H1 (cell line): ENCODE data around the gene MROH7. TPM values are rescaled to one million over a fixed set of nuclear protein-coding genes. Genes with fewer than 3 reads are reported as not detected.

ENCODE experiments used
- CTCF ChIA-PET: fragments of 300-600 bp; sonication (Branson Sonifier 250); formaldehyde crosslinking; loops from one replicate; lab custom pipeline; 2021; ENCODE audit not compliant: partially characterized antibody; lab: Charles Lee
- POLR2A ChIA-PET: fragments of 300-600 bp; sonication (Branson Sonifier 250); formaldehyde crosslinking; loops from one replicate; lab custom pipeline; 2021; ENCODE audit warnings: inconsistent platforms; ENCODE audit not compliant: partially characterized antibody; lab: Charles Lee
- DNase-seq, 2 experiments: peaks; one replicate each; pipeline versions ENCODE4 v3.0.0 to v3.0.0-alpha.2; 2010 to 2022; ENCODE audit warnings: low spot score in 2 of 2, low read depth in 1 of 2, mixed read lengths in 1 of 2
- FAIRE-seq: peaks from 2 replicates; lab custom pipeline; 2011; peaks lifted over from hg19 to GRCh38; lab: Jason Lieb, UNC
- H2AFZ ChIP-seq: 2 replicates; pipeline ENCODE4 v1.8.1; 2012; ENCODE audit warnings: low read length, inconsistent platforms
- H2AK5ac ChIP-seq: 2 replicates; pipeline ENCODE4 v1.6.1; 2013; ENCODE audit warnings: low read depth, low read length
- H2BK120ac ChIP-seq: replicated peaks from 2 replicates; pipeline ENCODE3; 2013; ENCODE audit warnings: low read depth, low read length, inconsistent platforms
- H2BK12ac ChIP-seq: 2 replicates; pipeline ENCODE4 v1.6.1; 2013; ENCODE audit warnings: low read depth, low read length
- H2BK15ac ChIP-seq: 2 replicates; pipeline ENCODE4 v1.6.1; 2013; ENCODE audit warnings: low read length
- H2BK20ac ChIP-seq: 2 replicates; pipeline ENCODE4 v1.6.1; 2013; ENCODE audit warnings: low read length
- H2BK5ac ChIP-seq: 2 replicates; pipeline ENCODE4 v1.6.1; 2013; ENCODE audit warnings: low read depth, low read length
- H3K14ac ChIP-seq: 2 replicates; pipeline ENCODE4 v1.6.1; 2013; ENCODE audit warnings: inconsistent platforms; ENCODE audit not compliant: insufficient read length
- H3K18ac ChIP-seq: 2 replicates; pipeline ENCODE4 v1.6.1; 2013; ENCODE audit warnings: low read length; ENCODE audit errors: extremely low read depth
- H3K23ac ChIP-seq: 2 replicates; pipeline ENCODE4 v1.6.1; 2013; ENCODE audit warnings: inconsistent platforms; ENCODE audit not compliant: insufficient read length
- H3K23me2 ChIP-seq: 2 replicates; pipeline ENCODE4 v1.6.1; 2013; ENCODE audit warnings: low read depth, low read length
- H3K27ac ChIP-seq: 2 replicates; pipeline ENCODE4 v1.6.1; 2011; ENCODE audit warnings: low read depth, low read length, inconsistent platforms
- H3K27me3 ChIP-seq, 4 experiments: replicated peaks in 1 of 4; 1 replicate in 1 of 4; 2 replicates in 3 of 4; pipeline versions ENCODE4 v1.6.1 to v1.8.1; 2011 to 2013; ENCODE audit warnings: low read length in 3 of 4, mild to moderate bottlenecking in 3 of 4, inconsistent platforms in 2 of 4, mixed read lengths in 2 of 4, moderate library complexity in 1 of 4; ENCODE audit not compliant: control insufficient read depth in 3 of 4, insufficient read depth in 3 of 4; ENCODE audit errors: extremely low read depth in 1 of 4
- H3K36me3 ChIP-seq, 4 experiments: 2 replicates each; pipeline versions ENCODE4 v1.6.1 to v1.8.1; 2011 to 2013; ENCODE audit warnings: mild to moderate bottlenecking in 4 of 4, low read length in 3 of 4, moderate library complexity in 2 of 4, control low read depth in 1 of 4, inconsistent platforms in 1 of 4; ENCODE audit not compliant: insufficient read depth in 4 of 4, control insufficient read depth in 2 of 4
- H3K4ac ChIP-seq: replicated peaks from 2 replicates; pipeline ENCODE3; 2013; ENCODE audit warnings: low read length, low read depth, mixed read lengths, inconsistent platforms; ENCODE audit not compliant: insufficient read length
- H3K4me1 ChIP-seq, 4 experiments: replicated peaks in 1 of 4; 1 replicate in 1 of 4; 2 replicates in 3 of 4; pipeline versions ENCODE4 v1.6.1 to v1.8.1; 2011 to 2013; ENCODE audit warnings: low read length in 3 of 4, inconsistent platforms in 2 of 4, mixed read lengths in 1 of 4; ENCODE audit not compliant: insufficient read depth in 4 of 4, control insufficient read depth in 3 of 4
- H3K4me2 ChIP-seq, 2 experiments: 2 replicates each; pipeline versions ENCODE4 v1.6.1 to v1.8.1; 2011 to 2013; ENCODE audit warnings: low read depth in 2 of 2, low read length in 2 of 2, control low read depth in 1 of 2, inconsistent platforms in 1 of 2, mild to moderate bottlenecking in 1 of 2; ENCODE audit not compliant: insufficient read depth in 1 of 2
- H3K4me3 ChIP-seq, 4 experiments: fragments of 200-600, 300-600 bp in 1 of 4; sonication (generic), shearing (Covaris generic), sonication (Bioruptor Twin) in 1 of 4; 2 replicates each; pipeline versions ENCODE4 v1.5.1 to v1.8.1; 2011 to 2016; ENCODE audit warnings: low read length in 4 of 4, low read depth in 3 of 4, control low read depth in 2 of 4, inconsistent platforms in 2 of 4, mild to moderate bottlenecking in 2 of 4, mixed read lengths in 1 of 4, moderate library complexity in 1 of 4; ENCODE audit not compliant: insufficient read depth in 2 of 4; ENCODE audit errors: extremely low read depth in 1 of 4
- H3K56ac ChIP-seq: replicated peaks from 2 replicates; pipeline ENCODE3; 2013; ENCODE audit warnings: low read depth, mild to moderate bottlenecking, mixed read lengths, low read length, inconsistent platforms; ENCODE audit not compliant: insufficient read length
- H3K79me1 ChIP-seq: 2 replicates; pipeline ENCODE4 v1.6.1; 2013; ENCODE audit warnings: low read depth, low read length, control low read depth
- H3K79me2 ChIP-seq, 2 experiments: 2 replicates each; pipeline versions ENCODE4 v1.6.1 to v1.8.1; 2012 to 2013; ENCODE audit warnings: low read length in 2 of 2, mild to moderate bottlenecking in 2 of 2, inconsistent platforms in 1 of 2; ENCODE audit not compliant: insufficient read depth in 2 of 2, control insufficient read depth in 1 of 2
- H3K9ac ChIP-seq, 4 experiments: replicated peaks in 1 of 4; 1 replicate in 1 of 4; 2 replicates in 3 of 4; pipeline versions ENCODE4 v1.6.1 to v1.8.1; 2011 to 2013; ENCODE audit warnings: low read depth in 3 of 4, low read length in 3 of 4, control low read depth in 2 of 4, mild to moderate bottlenecking in 2 of 4, moderate library complexity in 2 of 4, inconsistent platforms in 1 of 4; ENCODE audit errors: extremely low read depth in 1 of 4
- H3K9me3 ChIP-seq, 2 experiments: 2 replicates each; pipeline versions ENCODE4 v1.6.1 to v1.8.1; 2012 to 2013; ENCODE audit warnings: mild to moderate bottlenecking in 2 of 2, moderate library complexity in 2 of 2, control low read depth in 1 of 2, inconsistent platforms in 1 of 2, low read depth in 1 of 2, low read length in 1 of 2, mixed read lengths in 1 of 2; ENCODE audit not compliant: insufficient read depth in 2 of 2
- H4K20me1 ChIP-seq, 2 experiments: replicated peaks in 1 of 2; 2 replicates each; pipeline versions ENCODE3 to v1.8.1; 2011 to 2013; ENCODE audit warnings: inconsistent platforms in 2 of 2, low read length in 2 of 2, mild to moderate bottlenecking in 1 of 2; ENCODE audit not compliant: insufficient read depth in 2 of 2, control insufficient read depth in 1 of 2
- H4K5ac ChIP-seq: 2 replicates; pipeline ENCODE4 v1.6.1; 2013; ENCODE audit warnings: low read length, low read depth, mixed read lengths, inconsistent platforms; ENCODE audit not compliant: insufficient read length
- H4K8ac ChIP-seq: 2 replicates; pipeline ENCODE4 v1.8.0; 2013; ENCODE audit warnings: mild to moderate bottlenecking, moderate library complexity, low read length, inconsistent platforms; ENCODE audit not compliant: insufficient read depth; ENCODE audit errors: extremely low read depth
- H4K91ac ChIP-seq: replicated peaks from 2 replicates; pipeline ENCODE3; 2013; ENCODE audit warnings: low read length, mixed read lengths, inconsistent platforms; ENCODE audit not compliant: insufficient read length
- CBX8 ChIP-seq: fragments of 300-800, 300-1000 bp; sonication (generic); IDR thresholded peaks from 2 replicates; pipeline ENCODE4 v1.7.1; 2016; ENCODE audit warnings: low read depth, low read length, borderline replicate concordance
- FOSL1 ChIP-seq: IDR thresholded peaks from 2 replicates; pipeline ENCODE4 v1.6.1; 2011; ENCODE audit warnings: mild to moderate bottlenecking, low read depth, low read length, moderate library complexity; ENCODE audit not compliant: insufficient read depth
- GABPA ChIP-seq: IDR thresholded peaks from 2 replicates; pipeline ENCODE4 v1.6.1; 2011; ENCODE audit warnings: mild to moderate bottlenecking, low read length, moderate library complexity, borderline replicate concordance; ENCODE audit not compliant: insufficient read depth
- HDAC6 ChIP-seq: IDR thresholded peaks from one replicate; pipeline ENCODE4 v1.7.1; 2012; ENCODE audit warnings: low read depth, mild to moderate bottlenecking, inconsistent platforms, low read length, moderate library complexity
- KDM4A ChIP-seq: IDR thresholded peaks from one replicate; pipeline ENCODE4 v1.7.1; 2012; ENCODE audit warnings: low read depth, mild to moderate bottlenecking, moderate library complexity, low read length, inconsistent platforms; ENCODE audit not compliant: severe bottlenecking
- NANOG ChIP-seq: IDR thresholded peaks from 2 replicates; pipeline ENCODE4 v1.6.1; 2011; ENCODE audit warnings: low read length, low read depth, mild to moderate bottlenecking, inconsistent platforms; ENCODE audit not compliant: insufficient read depth, poor library complexity, severe bottlenecking
- RFX5 ChIP-seq: IDR thresholded peaks from 2 replicates; pipeline ENCODE4 v1.6.1; 2011; ENCODE audit warnings: low read depth, low read length, improper control_type of control experiment, borderline replicate concordance
- RNF2 ChIP-seq: fragments of 200-900, 300-1000 bp; sonication (generic); IDR thresholded peaks from 2 replicates; pipeline ENCODE4 v1.7.1; 2016; ENCODE audit warnings: borderline replicate concordance, low read depth, mild to moderate bottlenecking, antibody characterized with exemption, low read length; ENCODE audit not compliant: poor library complexity, severe bottlenecking; ENCODE audit errors: missing control alignments
- TEAD4 ChIP-seq: IDR thresholded peaks from 2 replicates; pipeline ENCODE4 v1.6.1; 2012; ENCODE audit warnings: low read depth, low read length, inconsistent platforms, mixed read lengths
- YY1 ChIP-seq: IDR thresholded peaks from 2 replicates; pipeline ENCODE4 v1.6.1; 2011; ENCODE audit warnings: low read depth, mild to moderate bottlenecking, low read length
- polyA plus RNA-seq, 7 experiments: library from polyadenylated mRNA; depleted of rRNA in 3 of 7; stranded (reverse) in 5 of 7; unstranded in 2 of 7; fragments of >200 nt in 5 of 7; fragments of 200-250 nt in 2 of 7; gene quantifications; 1 replicate in 5 of 7; 2 replicates in 1 of 7; 4 replicates in 1 of 7; pipeline versions ENCODE4 v1.2.1 to v1.2.3, GENCODE V29; 2011 to 2013; ENCODE audit warnings: missing spikeins in 2 of 7, mixed read lengths in 2 of 7
- total RNA-seq: library from RNA; stranded (reverse); fragmentation: NEBNext Ultra II Directional; extraction: Animal tissue kit (Norgen Biotek cat#: 25700); gene quantifications from 2 replicates; pipeline ENCODE4 v1.2.1, GENCODE V29; 2021

MROH7 gene
- total and polyA plus RNA-seq, 2 of the 8 experiments (the other 6 are each of a cell fraction or from before 2014, with no cell fraction given) = 0.07 to 0.20 TPM

- H4K91ac ChIP-seq = no peak overlapping the region
- H4K5ac ChIP-seq = no peak overlapping the region
- no peak overlapping the region for H3K27ac ChIP-seq
- no peak overlapping the region for H3K56ac ChIP-seq
- ChIA-PET POLR2A (interaction anchor here (1.2 kb wide), 1 partner anchor 9 kb away, joined by 3 read pairs; no protein-coding TSS in a partner anchor), CTCF (interaction anchor here (1.3 to 3.0 kb wide), 3 partner anchors 49 to 79 kb away, joined by 3 to 13 read pairs (median 4); partner anchors contain the start of gene TTC22)
- no peaks in the 10 kb centered on the region for H3K4me1 ChIP-seq
- H2BK15ac ChIP-seq = no peak overlapping the region
- no peak for DNase-seq
- H3K18ac ChIP-seq = no peak overlapping the region
- no peaks in the 10 kb centered on the region for H3K79me1 ChIP-seq
- H3K23ac ChIP-seq = no peak overlapping the region
- peaks cover 0 to 4% of the 10 kb centered on the region in 2 experiments; a peak in 2 of 4 replicates for H3K79me2 ChIP-seq
- no peak overlapping the region for H2BK12ac ChIP-seq
- TF ChIP-seq CBX8 (no peak), HDAC6 (no peak), FOSL1 (no peak), YY1 (no peak), GABPA (no peak), TEAD4 (no peak), RFX5 (no peak), RNF2 (no peak), NANOG (no peak), KDM4A (no peak)
- no peak overlapping the region for H3K4me2 ChIP-seq
- no peak overlapping the region for H2BK5ac ChIP-seq
- no peak overlapping the region for H4K8ac ChIP-seq
- H2AFZ ChIP-seq = no peak overlapping the region
- H3K4me3 ChIP-seq = no peak overlapping the region
- no peak overlapping the region for H3K9ac ChIP-seq
- H3K4ac ChIP-seq = no peak overlapping the region
- no peak for FAIRE-seq
- H4K20me1 ChIP-seq = no peaks in the 10 kb centered on the region
- no peak overlapping the region for H2BK120ac ChIP-seq
- no peak overlapping the region for H2AK5ac ChIP-seq
- H3K27me3 ChIP-seq = no peaks in the 10 kb centered on the region
- peaks cover 5 to 63% (median 36%) of the 10 kb centered on the region in 4 experiments; a peak in 7 of 8 replicates for H3K36me3 ChIP-seq
- no peak overlapping the region for H3K14ac ChIP-seq
- peaks cover 0 to 4% of the 10 kb centered on the region in 2 experiments; a peak in 1 of 4 replicates for H3K9me3 ChIP-seq
- H3K23me2 ChIP-seq = no peaks in the 10 kb centered on the region
- no peak overlapping the region for H2BK20ac ChIP-seq
Observed at GRCh38 chr1:54721719-54722118, 80.1 kb downstream of the MROH7 start.
